NCI-H1694 treated with DMSO at 0.1 percent for 48 hours (cell line): ENCODE results near the gene SNX10.
A peak's percentile ranks its signal among the peaks of the same experiment; 100 is the strongest.
"Not testable (repeated sequence)": the region's sequence is repeated elsewhere in the genome, so short reads cannot be mapped to it uniquely, and the experiment has no call there.

Source experiments
- DNase-seq: peaks from one replicate; lab custom pipeline; 2025; lab: John Stamatoyannopoulos, UW

Gene SNX10, protein sequence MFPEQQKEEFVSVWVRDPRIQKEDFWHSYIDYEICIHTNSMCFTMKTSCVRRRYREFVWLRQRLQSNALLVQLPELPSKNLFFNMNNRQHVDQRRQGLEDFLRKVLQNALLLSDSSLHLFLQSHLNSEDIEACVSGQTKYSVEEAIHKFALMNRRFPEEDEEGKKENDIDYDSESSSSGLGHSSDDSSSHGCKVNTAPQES

DNA sequence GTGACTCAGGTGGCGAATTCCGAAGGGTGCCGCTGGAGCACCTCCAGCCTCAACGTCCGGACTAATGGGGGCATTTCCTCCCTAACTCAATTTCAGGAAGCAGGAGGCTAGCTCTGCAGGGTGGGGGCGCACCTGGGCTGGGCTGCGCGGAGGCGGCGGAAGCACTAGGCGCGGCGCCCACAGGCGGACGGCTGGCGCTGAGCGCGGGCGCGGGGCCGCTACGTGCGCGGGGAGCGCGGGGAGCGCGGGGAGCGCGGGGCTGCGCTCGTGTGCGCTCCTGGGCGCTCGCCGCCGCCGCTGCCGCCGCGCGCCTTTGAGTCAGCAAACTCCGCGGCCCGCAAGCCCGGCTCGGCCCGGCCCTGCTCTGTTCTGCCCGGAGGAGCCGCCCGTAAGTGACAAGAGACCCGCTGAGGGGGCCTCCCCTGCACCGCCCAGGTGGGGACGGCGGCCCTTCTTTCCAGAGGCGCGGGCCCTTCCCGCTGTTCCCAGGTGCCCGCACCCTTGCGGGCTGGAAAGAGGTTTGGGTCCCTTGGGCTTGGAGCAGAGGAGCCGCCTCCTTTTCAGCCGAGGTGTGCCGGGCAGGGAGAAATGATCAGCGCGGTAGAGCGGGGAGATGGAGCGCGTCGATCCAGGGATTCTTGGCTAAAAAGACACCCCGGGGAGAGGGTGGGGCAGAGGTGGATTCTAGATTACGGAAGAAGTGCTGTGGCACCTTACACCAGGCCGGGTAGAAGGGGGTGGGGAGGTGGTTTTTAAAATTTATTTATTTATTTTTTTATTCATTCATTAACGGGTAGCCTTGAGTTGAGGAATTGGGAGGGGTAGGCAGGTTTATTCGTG is at the start of gene SNX10:
Gene SNX10 (plus strand): TSS at position 164 of the 840 bp plus-strand sequence. CDS start 54,581 bp downstream, outside the sequence.
- peak; percentile 50 for DNase-seq

DNA sequence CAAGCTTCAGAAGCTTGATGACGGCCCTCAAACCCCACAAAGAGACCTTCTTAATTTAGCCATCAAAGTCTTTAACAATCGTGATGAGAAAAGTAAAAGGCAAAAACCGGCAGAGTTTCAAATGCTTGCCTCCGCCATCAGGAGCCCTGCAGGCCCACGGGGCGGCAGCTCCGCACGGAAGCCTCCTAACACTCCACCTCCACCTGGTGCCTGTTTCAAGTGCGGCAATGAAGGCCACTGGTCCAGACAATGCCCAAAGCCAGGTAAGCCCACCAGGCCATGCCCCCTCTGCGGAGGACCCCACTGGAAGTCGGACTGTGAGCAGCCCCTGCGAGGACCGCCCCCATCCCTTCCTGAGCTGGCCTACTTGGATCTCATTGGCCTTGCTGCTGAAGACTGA is 46.5 kb upstream of the SNX10 start:
- no peak for DNase-seq

DNA sequence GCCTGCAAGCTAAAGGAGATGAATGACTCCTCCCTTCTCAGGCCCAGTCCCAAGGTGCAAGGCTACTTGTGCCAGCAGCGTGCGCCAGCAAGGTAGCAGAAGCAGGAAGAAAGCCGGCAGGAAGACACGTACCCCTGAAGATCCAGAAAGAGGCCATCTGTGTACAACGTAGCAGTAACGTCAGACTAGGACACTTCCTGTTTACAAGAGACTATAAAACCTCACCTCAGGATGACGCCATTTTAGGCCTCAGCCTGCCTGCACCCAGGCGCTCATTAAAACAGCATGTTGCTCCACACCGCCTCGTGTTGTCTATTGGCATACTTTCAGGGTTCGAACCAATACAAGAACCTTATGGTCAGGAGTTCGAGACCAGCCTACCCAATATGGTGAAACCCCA is 41.4 kb upstream of the SNX10 start:
- DNase-seq = no peak

DNA sequence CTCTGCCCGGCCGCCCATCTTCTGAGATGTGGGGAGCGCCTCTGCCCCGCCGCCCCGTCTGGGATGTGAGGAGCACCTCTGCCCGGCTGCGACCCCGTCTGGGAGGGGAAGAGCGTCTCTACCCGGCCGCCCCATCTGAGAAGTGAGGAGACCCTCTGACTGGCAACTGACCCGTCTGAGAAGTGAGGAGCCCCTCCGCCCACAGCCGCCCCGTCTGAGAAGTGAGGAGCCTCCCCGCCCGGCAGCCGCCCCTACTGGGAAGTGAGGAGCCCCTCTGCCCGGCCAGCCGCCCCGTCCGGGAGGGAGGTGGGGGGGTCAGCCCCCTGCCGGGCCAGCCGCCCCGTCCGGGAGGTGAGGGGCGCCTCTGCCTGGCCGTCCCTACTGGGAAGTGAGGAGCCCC is 29.8 kb upstream of the SNX10 start:
- not testable (repeated sequence) for DNase-seq

DNA sequence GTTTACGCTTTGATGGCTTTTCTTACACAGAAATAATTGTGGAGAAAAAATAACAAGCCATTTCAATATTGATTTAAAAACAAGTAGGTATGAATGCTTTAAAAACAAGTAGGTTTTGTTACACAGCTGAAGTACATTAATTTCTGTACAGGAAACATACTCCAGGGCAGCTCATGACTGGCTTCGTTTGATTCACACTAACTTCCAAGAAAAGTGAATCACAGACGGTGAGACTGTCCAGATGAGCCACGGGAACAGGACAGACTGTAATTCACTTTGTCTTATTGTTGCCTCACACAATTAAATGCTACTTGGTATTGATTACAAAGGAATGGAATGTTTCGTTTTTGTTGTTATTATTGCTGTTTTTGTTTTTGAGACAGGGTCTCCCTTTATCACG is 26.6 kb upstream of the SNX10 start:
- DNase-seq = no peak

DNA sequence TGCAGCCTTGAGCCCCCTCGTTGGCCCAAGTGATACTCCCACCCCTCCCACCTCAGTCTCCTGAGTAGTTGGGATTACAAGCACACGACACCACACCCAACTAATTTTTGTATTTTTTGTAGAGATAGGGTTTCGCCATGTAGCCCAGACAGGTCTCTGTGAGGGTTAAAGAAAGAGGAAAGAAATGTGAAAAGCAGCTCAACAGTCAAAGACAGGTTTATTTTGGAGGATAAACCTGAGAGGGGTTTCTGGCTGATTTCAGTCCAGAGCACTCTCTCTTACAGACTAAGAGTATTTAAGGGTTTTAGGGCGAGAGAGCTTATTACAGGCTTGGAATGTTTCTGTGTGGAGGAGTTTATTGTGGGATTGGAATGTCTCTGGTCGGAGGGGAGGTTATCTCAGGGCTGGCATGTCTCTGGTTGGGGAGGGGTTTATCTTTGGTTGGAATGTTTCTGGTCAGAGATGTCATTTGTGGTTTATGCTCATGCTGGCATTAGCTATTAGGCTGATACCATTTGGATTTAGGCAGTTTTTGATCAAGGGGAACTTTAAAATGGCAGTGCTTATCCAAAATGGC is 26.1 kb upstream of the SNX10 start:
- no peak for DNase-seq

DNA sequence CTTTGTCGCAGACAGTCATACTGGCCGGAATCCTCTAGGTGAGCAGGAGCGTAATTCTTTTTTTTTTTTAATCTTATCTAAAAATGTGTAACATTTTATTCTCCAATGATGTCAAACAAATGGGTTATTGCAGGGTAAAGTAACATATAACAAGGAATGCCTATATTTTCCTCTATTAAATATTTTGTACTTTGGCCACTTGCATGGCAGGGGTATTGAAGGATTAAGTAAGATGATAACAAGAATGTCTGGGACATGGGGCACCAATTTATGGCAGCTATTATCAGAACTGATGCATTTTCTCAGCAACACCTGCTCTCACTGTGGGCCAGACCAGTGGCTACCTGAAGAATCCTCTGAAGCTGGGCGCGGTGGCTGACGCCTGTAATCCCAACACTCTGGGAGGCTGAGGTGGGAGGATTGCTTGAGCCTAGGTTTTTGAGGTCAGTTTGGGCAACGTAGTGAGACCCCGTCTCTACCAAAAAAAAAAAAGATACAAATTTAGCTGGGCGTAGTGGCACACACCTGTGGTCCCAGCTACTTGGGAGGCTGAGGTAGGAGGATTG is 24.0 kb upstream of the SNX10 start:
- no peak for DNase-seq

DNA sequence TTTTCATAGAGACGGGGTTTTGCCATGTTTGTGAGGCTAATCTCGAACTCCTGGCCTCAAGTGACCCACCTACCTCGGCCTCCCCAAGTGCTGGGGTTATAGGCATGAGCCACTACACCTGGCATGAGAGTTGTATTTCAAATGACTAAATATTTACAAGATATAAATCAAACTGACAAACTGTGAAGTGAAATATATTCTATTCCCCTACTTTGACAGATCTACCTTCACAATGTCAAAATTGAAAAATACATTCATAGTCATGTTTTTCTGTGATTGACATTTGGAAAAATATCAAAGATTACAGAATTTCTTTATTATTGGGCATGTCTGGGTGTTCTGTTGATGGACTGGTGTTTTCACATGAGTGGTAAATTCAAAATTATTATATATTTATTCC is 16.4 kb upstream of the SNX10 start:
- DNase-seq = no peak

DNA sequence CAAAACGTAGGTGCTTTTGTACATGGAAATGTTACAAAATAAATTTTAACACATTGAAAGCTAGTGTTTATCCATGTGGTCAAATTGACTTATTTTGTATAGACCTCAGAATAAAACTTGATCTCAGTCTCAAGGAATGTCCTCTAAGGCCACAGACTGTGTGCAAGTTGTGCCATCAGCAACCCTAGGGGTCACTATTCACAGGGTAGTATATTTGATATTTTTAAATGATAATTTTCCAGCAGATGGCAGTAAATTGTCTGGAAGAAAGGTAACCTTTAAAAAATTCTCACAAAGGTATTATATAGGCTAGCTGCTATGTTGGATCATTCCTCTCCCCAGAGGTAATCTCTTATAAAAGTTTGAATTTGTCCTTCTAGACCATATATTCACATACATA is 12.9 kb upstream of the SNX10 start:
- peak; percentile 34 for DNase-seq

DNA sequence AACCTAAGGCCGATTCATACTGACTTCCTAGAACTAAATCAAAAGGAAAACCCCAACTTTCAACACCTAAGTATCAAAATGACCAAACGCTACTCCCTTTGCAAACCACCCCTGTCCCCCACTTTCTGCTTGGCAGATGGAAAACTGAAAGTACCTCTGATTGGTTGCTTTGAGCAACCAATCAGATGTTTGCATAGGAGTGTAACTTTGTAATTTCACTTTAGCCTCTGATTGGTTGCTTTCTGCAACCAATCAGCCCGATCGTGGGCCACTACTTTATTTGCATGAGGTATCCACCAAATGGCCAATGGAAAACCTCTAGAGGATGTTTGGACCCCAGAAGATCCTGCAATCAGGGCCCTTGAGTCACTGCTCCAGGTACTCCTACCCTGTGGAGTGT is 12.3 kb upstream of the SNX10 start:
- DNase-seq = no peak

DNA sequence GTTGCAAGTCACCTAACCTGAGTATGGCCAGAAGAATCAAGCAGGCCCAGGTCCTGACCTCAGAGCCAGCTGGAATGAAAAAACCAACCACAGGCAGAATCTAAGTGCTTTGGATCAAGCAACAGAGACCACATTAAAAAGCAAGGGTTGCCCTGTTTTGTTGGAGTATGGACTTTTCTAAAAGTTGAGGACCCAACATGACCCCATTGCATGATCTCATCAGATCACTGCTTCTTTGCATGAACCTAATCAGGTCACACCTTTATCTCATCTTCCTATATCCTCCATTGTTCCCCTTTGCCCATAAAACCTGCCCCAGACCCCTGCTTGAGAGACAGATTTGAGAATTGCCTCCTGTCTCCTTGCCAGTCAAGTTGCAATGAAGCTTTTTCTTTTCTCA is 11.6 kb upstream of the SNX10 start:
- DNase-seq = no peak

DNA sequence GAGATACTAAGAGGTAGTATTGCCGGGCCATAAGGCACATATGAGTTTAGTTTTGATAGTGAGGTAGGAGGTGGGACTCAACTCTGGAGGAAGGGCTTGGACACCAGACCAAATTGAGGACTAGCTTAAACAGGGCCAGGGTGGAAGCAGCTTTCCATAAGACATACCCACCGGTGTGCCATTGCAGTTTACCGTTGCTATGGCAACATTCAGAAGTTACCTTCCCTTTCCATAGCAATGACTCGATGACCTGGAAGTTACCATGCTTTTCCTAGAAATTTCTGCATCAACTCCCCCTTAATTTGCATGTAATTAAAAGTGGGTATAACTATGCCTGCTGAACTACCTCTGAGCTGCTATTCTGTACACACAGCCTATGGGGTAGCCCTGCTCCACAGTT is 10.9 kb upstream of the SNX10 start:
- DNase-seq = no peak

DNA sequence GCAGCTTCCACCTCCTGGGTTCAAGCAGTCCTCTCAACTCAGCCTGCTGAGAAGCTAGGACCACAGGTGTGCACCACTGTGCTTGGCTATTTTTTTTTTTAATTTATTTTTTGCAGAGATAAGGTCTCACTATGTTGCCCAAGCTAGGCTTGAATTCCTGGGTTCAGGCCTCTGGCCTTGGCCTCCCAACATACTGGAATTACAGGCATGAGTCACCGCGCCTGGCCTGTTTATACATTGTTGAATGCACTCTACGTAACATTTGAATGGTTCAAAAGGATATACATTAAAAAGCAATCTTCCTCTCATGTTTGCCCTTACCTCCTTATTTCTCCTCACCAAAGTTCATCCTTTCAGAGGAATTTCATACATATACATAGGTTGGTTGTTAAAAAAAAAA is 7.2 kb upstream of the SNX10 start:
- no peak for DNase-seq

DNA sequence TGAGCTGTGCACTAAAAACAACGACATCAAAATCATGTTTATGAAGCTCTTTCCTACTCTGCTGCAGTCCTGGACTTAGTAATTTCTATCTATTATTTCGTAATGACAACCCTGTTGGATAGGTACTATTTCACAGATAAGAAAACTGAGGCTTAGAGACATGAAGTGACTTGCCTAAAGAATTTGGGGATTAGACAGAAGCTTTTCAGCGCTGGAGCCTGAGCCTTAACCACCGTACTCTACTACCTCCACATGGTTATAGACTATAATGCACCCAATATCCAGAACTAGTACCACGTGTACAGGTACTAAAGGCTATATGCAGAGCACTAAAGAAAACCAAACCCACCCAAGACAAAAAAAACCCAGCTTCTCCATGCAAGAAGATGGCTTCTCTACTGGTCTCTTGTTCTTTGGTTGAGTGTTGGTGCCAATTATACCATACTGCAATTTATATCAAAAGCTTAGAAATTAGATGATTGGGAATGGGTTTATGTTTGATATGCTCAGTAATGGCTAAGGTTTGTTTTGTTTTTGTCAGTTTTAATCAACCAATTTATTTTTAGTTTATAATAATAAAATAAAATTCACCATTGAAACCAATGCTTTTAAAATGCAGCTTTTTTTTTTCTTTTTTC is 6.5 kb upstream of the SNX10 start:
- DNase-seq = no peak

DNA sequence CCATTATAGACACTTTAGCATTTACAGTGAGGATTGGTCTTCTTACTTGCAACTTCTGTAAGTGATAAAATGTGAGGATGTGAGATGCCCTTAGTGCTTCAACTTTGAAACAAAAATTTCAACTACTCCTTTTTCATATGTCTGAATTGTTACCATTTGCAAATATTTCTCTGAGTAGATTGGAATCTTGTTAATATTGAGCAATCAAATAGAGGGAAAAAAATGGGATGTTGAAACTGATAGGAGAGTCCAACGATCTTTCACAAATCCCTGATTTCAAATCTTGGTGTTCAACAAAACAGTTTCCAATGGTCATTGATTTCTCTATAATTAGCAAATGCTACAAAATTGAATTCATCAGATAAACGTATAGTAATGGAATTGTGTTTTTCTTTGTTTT is 5.5 kb upstream of the SNX10 start:
- DNase-seq = no peak

DNA sequence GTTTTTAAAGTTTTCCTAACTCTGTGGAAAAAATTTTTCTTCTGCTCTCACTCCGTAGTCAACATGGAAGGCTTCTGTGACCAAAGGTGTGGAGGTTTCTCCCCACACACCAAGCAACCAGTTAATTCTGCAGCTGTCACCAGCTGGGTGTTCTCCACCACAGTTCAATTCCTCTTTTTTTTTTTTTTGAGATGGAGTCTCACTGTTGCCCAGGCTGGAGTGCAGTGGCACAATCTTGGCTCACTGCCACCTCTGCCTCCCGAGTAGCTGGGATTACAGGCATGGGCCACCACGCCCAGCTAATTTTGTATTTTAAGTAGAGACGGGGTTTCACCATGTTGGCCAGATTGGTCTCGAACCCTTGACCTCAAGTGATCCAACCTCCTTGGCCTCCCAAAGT is 3.5 kb upstream of the SNX10 start:
- DNase-seq = not testable (repeated sequence)

DNA sequence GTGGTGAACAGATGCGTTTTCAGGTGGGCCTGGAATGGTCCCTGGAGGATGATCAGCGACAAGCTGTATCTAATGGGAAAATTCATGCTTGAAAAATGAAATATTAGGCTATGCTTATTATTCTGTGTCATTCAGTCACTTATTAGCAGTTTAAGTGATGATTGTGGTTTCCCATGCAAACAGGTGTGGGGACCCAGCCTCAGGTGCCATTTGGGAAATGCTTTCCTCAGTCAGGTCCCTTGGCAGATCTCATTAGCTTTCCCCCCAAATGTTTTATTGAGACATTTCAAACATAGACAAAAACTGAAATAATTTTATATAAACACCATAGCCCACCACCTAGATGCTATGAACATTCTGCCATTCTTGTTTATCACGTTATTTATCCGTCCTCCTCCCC is 411 bp upstream of the SNX10 start:
- DNase-seq = no peak

DNA sequence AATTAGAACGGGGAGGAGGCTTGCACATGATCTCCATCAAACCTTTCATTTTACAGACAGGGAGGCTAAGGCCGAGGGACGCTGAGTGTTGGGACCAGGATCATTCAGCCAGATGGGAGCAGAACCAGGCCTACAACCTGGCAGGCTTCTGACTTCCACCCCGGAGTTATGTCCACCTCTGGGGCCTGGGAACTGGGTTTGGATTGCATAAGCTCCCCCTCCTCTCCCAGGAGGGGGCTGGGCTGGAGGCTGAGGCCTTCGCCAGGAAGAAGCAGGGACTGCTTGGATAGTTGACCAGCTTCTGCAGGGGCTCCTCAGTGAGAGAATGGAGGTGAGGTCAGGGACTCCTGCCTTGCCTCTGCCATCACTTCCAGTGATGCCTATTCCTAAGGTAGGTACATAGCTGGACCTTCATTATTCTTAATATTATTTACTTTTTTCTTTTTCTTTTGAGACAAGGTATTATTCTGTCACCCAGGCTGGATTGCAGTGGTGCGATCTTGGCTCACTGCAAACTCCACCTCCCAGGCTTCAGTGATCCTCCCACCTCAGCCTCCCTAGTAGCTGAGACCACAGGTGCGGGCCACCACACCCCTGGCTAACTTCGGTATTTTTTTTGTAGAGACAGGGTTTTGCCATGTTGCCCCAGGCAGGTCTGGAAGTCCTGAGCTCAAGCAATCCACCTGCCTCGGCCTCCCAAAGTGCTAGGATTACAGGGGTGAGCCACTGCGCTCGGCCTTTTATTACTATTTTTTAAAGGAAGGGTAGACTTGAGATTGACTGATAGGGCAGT is 1.3 kb downstream of the SNX10 start:
- no peak for DNase-seq

DNA sequence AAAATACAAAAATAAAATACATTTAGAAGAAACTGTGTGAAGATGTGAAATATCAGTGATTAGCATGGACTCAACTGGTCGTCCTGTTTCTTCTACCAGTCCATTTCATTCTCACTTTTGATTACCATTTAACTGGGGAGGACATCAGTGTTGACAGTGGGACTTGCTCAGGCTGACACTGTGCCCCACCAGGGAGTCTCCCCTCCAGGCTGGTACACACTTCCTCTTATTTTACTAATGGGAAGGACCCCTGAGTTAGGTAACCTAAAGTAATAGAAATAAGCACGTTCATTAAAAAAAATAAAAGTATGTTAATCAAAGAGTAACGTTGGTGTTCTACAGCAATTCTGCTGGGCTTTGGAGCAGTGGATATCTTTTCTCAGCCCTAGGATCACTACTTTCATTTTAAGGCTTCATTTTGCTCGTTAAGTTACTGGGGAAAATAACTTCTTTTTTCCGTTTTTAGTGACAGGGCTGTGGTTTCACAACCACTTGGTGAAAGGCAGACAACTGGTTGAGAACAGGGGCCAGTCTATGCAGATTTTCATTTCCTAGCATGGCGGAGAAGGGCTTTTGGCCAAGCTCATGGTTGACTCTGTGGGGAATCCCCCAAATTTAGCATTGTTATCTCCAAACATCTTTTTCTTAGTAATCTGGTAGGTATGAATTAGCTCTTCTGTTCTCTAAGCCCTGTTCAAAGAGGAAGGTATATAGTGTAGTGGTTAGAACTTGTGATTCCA is 2.1 kb downstream of the SNX10 start:
- DNase-seq = no peak

DNA sequence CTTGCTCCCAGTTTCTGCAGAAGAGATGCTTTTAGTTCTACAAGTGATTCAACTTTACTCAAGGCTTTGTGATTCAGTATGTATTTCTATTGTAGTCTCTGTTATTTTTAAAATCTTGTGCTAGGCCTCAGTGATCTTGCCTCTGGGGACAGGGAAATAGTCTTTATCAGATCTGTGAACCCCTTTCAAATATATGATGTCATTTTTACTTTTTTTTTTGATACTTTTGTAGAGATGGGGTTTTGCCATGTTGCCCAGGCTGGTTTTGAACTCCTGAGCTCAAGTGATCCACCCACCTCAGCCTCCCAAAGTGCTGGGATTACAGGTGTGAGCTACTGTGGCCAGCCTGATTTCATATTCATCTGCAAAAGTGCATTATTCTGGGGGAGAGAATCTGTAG is 3.4 kb downstream of the SNX10 start:
- no peak for DNase-seq

DNA sequence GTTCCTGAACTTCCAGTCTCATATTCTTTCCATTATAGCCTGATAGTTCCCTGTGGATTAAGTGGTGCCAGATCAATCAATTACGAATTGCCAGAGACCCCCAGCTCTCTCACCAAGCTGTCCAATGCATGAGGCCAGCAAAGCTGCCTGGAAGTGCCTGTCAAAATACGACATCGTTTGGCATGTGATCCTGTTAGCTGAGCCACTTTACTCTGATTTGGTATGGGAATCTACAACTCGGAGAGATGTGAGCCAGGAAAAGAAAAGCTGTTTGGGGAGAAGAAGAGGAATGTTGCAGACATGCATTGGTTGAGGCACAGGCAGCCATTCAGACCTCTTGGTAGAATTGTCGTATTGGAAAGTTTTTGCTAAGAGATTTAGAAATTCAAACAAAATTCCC is 3.9 kb downstream of the SNX10 start:
- DNase-seq = no peak
